SK-N-SH treated with all-trans-retinoic acid at 6 μM for 48 hours (cell line): ENCODE measurements around the gene TMEM132D.

Source experiments
- ATAC-seq: fragments of 200-7000 bp; cut with Tn5 transposase; 3 replicates; pipeline ENCODE4 v1.9.1; 2020; ENCODE audit warnings: mild to moderate bottlenecking, moderate library complexity
- ARNTL ChIP-seq: fragments of 450-650 bp; formaldehyde crosslinking; IDR thresholded peaks from 2 replicates; pipeline ENCODE4 v1.5.0; 2020; ENCODE audit warnings: low read depth, mild to moderate bottlenecking, moderate library complexity, borderline replicate concordance
- BACH2 ChIP-seq: fragments of 250-450 bp; sonication (Bioruptor Pico); IDR thresholded peaks from 2 replicates; pipeline ENCODE4 v1.9.0; 2021; ENCODE audit warnings: mild to moderate bottlenecking, borderline replicate concordance
- CREB5 ChIP-seq: fragments of 250-450 bp; sonication (Bioruptor Pico); IDR thresholded peaks from 2 replicates; pipeline ENCODE4 v1.5.1; 2020; ENCODE audit warnings: low read depth, mild to moderate bottlenecking, moderate library complexity
- CSDC2 ChIP-seq: fragments of 250-450 bp; sonication (Bioruptor Pico); IDR thresholded peaks from 2 replicates; pipeline ENCODE4 v1.5.0; 2020; ENCODE audit warnings: mild to moderate bottlenecking, moderate library complexity
- CSRNP3 ChIP-seq: fragments of 250-450 bp; sonication (Bioruptor Pico); IDR thresholded peaks from 2 replicates; pipeline ENCODE4 v1.5.1; 2021; ENCODE audit warnings: mild to moderate bottlenecking, moderate library complexity
- ESRRG ChIP-seq: fragments of 250-450 bp; sonication (Bioruptor Pico); IDR thresholded peaks from 2 replicates; pipeline ENCODE4 v1.6.1; 2021; ENCODE audit warnings: mild to moderate bottlenecking
- GLIS3 ChIP-seq: fragments of 250-450 bp; sonication (Bioruptor Pico); IDR thresholded peaks from 2 replicates; pipeline ENCODE4 v1.5.0; 2020; ENCODE audit warnings: mild to moderate bottlenecking, moderate library complexity
- ISL1 ChIP-seq: fragments of 250-450 bp; sonication (Bioruptor Pico); IDR thresholded peaks from 2 replicates; pipeline ENCODE4 v2.1.2; 2022; ENCODE audit warnings: mild to moderate bottlenecking, moderate library complexity
- OSR1 ChIP-seq: fragments of 250-450 bp; sonication (Bioruptor Pico); IDR thresholded peaks from 2 replicates; pipeline ENCODE4 v1.8.0; 2022; ENCODE audit warnings: moderate library complexity, mild to moderate bottlenecking, inconsistent platforms
- PATZ1 ChIP-seq: fragments of 250-450 bp; sonication (Bioruptor Pico); IDR thresholded peaks from 2 replicates; pipeline ENCODE4 v1.8.0; 2020; ENCODE audit warnings: mild to moderate bottlenecking, moderate library complexity, borderline replicate concordance
- POU6F1 ChIP-seq: fragments of 250-450 bp; sonication (Bioruptor Pico); IDR thresholded peaks from 2 replicates; pipeline ENCODE4 v1.8.0; 2021; ENCODE audit warnings: low read depth, mild to moderate bottlenecking, moderate library complexity, borderline replicate concordance
- PPARA ChIP-seq: fragments of 250-450 bp; sonication (Bioruptor Pico); IDR thresholded peaks from 2 replicates; pipeline ENCODE4 v1.5.0; 2020; ENCODE audit warnings: mild to moderate bottlenecking, borderline replicate concordance
- RARB ChIP-seq: fragments of 250-450 bp; sonication (Bioruptor Pico); IDR thresholded peaks from 2 replicates; pipeline ENCODE4 v1.8.0; 2021; ENCODE audit warnings: mild to moderate bottlenecking, moderate library complexity
- SNAI2 ChIP-seq: fragments of 250-450 bp; sonication (Bioruptor Pico); IDR thresholded peaks from 2 replicates; pipeline ENCODE4 v1.5.0; 2020; ENCODE audit warnings: mild to moderate bottlenecking, moderate library complexity
- TCF4 ChIP-seq: fragments of 250-450 bp; sonication (Bioruptor Pico); IDR thresholded peaks from 2 replicates; pipeline ENCODE4 v1.8.0; 2021; ENCODE audit warnings: mild to moderate bottlenecking, moderate library complexity, borderline replicate concordance
- TOX ChIP-seq: fragments of 250-450 bp; sonication (Bioruptor Pico); IDR thresholded peaks from 2 replicates; pipeline ENCODE4 v1.8.0; 2021; ENCODE audit warnings: mild to moderate bottlenecking, moderate library complexity, borderline replicate concordance
- TSHZ2 ChIP-seq: fragments of 250-450 bp; sonication (Bioruptor Pico); IDR thresholded peaks from 2 replicates; pipeline ENCODE4 v1.5.0; 2020; ENCODE audit warnings: mild to moderate bottlenecking, moderate library complexity
- ZC3H10 ChIP-seq: fragments of 250-450 bp; sonication (Bioruptor Pico); IDR thresholded peaks from 2 replicates; pipeline ENCODE4 v1.5.1; 2021; ENCODE audit warnings: mild to moderate bottlenecking, moderate library complexity
- ZFP3 ChIP-seq: fragments of 250-450 bp; sonication (Bioruptor Pico); IDR thresholded peaks from 2 replicates; pipeline ENCODE4 v1.5.0; 2020; ENCODE audit warnings: mild to moderate bottlenecking, moderate library complexity
- ZNF565 ChIP-seq: fragments of 450-650 bp; formaldehyde crosslinking; conservative IDR thresholded peaks from 2 replicates; pipeline ENCODE4 v1.5.0; 2020; ENCODE audit warnings: low read depth, mild to moderate bottlenecking, moderate library complexity
- ZNF70 ChIP-seq: fragments of 450-650 bp; formaldehyde crosslinking; IDR thresholded peaks from 2 replicates; pipeline ENCODE4 v1.5.0; 2020; ENCODE audit warnings: mild to moderate bottlenecking, moderate library complexity
- ZNF8 ChIP-seq: fragments of 450-650 bp; formaldehyde crosslinking; IDR thresholded peaks from 2 replicates; pipeline ENCODE4 v1.5.0; 2020; ENCODE audit warnings: mild to moderate bottlenecking, moderate library complexity

TMEM132D gene

GRCh38 chr12:129036135-129036534, 867.7 kb downstream of the TMEM132D start:
- no peak for TF ChIP-seq SNAI2 (CRISPR knock-in tag)
- no peak for TF ChIP-seq ARNTL (CRISPR knock-in tag)
- TF ChIP-seq ZC3H10 (CRISPR knock-in tag) = no peak
- no peak for TF ChIP-seq GLIS3 (CRISPR knock-in tag)
- no peak for TF ChIP-seq ZNF565 (CRISPR knock-in tag)
- TF ChIP-seq PPARA = no peak
- no peak for TF ChIP-seq BACH2 (CRISPR knock-in tag)
- no peak for TF ChIP-seq POU6F1 (CRISPR knock-in tag)
- no peak for TF ChIP-seq ZNF70 (CRISPR knock-in tag)
- TF ChIP-seq TSHZ2 = no peak
- TF ChIP-seq CSDC2 (CRISPR knock-in tag) = no peak
- no peak for TF ChIP-seq TCF4
- TF ChIP-seq RARB (CRISPR knock-in tag) = no peak
- no peak for TF ChIP-seq PATZ1 (CRISPR knock-in tag)
- TF ChIP-seq, all 23 proteins: peak for 0
- ATAC-seq = no peak

- TF ChIP-seq CSDC2 (CRISPR knock-in tag) = no peak
- no peak for TF ChIP-seq ISL1 (CRISPR knock-in tag)
- no peak for TF ChIP-seq ZC3H10 (CRISPR knock-in tag)
- TF ChIP-seq ZNF565 (CRISPR knock-in tag) = no peak
- TF ChIP-seq ZNF70 (CRISPR knock-in tag) = no peak
- TF ChIP-seq CSRNP3 (CRISPR knock-in tag) = no peak
- TF ChIP-seq ZNF8 (CRISPR knock-in tag) = no peak
- TF ChIP-seq PATZ1 (CRISPR knock-in tag) = no peak
- no peak for TF ChIP-seq OSR1 (CRISPR knock-in tag)
- no peak for TF ChIP-seq CREB5
- no peak for TF ChIP-seq TOX (CRISPR knock-in tag)
- TF ChIP-seq ESRRG = no peak
- no peak for TF ChIP-seq PPARA
- TF ChIP-seq TCF4 = no peak
- TF ChIP-seq GLIS3 (CRISPR knock-in tag) = no peak
- no peak for TF ChIP-seq ZFP3 (CRISPR knock-in tag)
Observed at GRCh38 chr12:129034558-129035289, 869.1 kb downstream of the TMEM132D start.

More at GRCh38 chr12:129034558-129035289, 869.1 kb downstream of the TMEM132D start:
- no peak for ATAC-seq
